VCaP (cell line): Measurements from ENCODE around the gene HOXB1.

Experiments used
- H3K27ac ChIP-seq: fragments of 450-650 bp; 2 replicates; pipeline ENCODE4 v1.5.1; 2017
- CTCF ChIP-seq: fragments of 450-650 bp; conservative IDR thresholded peaks from 2 replicates; pipeline ENCODE4 v1.5.1; 2017; ENCODE audit warnings: mild to moderate bottlenecking, moderate library complexity

Gene HOXB1

GRCh38 chr17:48576479-48577309 is 45.9 kb upstream of the HOXB1 start:
- TF ChIP-seq CTCF, result no peak
- no peak overlapping the region for H3K27ac ChIP-seq

GRCh38 chr17:48575673-48576478 is 45.1 kb upstream of the HOXB1 start:
- no peak for TF ChIP-seq CTCF
- H3K27ac ChIP-seq, result no peak overlapping the region

- H3K27ac ChIP-seq, result no peak overlapping the region
Observed at GRCh38 chr17:48575066-48575582, 44.3 kb upstream of the HOXB1 start.

GRCh38 chr17:48574505-48575065 is 43.8 kb upstream of the HOXB1 start:
- no peak overlapping the region for H3K27ac ChIP-seq
- TF ChIP-seq CTCF, result no peak

More at GRCh38 chr17:48575066-48575582, 44.3 kb upstream of the HOXB1 start:
- TF ChIP-seq CTCF, result no peak

GRCh38 chr17:48571826-48572417 is 41.1 kb upstream of the HOXB1 start:
- no peak overlapping the region for H3K27ac ChIP-seq
- TF ChIP-seq CTCF, result no peak

GRCh38 chr17:48571024-48571818 is 40.4 kb upstream of the HOXB1 start:
- no peak for TF ChIP-seq CTCF
- H3K27ac ChIP-seq, result no peak overlapping the region
